Activated gamma-delta T cell treated with anti-CD3 and anti-CD28 coated beads, Interleukin-2, amount 50 U/mL, for 16 hours (primary cell): ENCODE results near the gene ADAMTS12.

ENCODE experiments used
- DNase-seq: peaks from one replicate; pipeline ENCODE4 v3.0.0-alpha.2; 2020; ENCODE audit warnings: low read depth

The ADAMTS12 gene

DNA sequence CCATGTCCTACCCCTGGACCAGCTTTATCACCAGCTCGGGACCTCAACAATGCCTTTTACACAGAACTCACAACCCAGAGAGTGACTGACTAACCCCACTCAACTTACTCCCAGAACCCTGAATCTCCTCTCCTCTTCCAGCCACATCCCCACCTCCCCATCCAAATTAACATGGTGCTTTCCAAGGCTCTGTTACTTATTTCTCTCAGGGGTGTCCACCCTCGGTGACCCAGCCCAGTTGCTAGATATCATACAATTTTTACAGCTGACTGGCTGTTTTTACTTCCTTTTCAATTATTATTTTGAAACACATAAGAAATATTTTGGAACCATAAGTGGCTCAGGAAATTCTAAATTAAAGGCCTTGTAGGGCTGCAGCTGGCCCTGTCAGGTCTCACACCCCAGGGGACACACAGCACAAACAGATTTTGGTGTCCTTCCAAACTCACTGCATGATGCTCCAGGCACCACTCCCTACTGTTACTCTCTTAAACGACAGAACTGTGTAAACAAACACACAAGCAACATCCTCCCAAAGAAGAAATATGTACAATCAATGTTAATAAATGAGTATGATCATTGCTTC, 180.6 kb downstream of the ADAMTS12 start:
- no peak for DNase-seq

DNA sequence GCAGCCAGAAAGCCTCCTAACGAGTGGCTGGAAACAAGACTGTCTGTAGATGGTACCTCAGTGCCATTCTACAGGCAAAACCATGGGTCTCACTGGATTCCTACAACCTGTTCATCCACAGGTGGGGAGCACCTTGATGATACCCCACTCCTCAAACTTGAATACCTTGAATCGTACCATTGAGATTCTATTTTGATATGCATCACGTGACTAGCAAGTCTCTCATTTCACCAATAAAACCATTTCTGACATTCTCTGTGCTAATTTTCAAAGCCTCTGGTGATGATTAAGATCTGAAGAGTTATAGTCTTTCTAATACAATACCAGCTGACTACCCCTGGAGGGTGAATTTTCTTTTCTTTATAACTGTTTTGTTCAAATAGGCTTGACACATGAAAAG, 188.9 kb downstream of the ADAMTS12 start:
- no peak for DNase-seq

DNA sequence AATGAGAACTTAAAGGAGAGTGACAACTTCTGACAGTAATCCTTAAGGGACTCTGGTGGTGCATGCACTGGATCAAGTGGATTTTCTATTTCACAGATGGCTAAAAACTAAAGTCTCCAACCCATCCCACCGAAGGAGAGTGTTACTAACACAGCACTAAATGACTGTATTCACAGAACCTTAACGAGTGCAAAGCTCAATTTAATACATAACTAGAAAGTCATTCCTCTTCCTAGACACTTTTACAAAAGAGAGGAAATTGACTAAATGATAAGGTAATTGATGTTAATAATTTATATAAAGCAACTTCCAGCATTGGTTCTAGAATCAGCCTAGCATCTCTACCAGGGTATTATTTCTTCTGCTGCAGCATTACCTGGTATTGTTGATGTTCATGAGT, 189.8 kb downstream of the ADAMTS12 start:
- DNase-seq, result no peak

DNA sequence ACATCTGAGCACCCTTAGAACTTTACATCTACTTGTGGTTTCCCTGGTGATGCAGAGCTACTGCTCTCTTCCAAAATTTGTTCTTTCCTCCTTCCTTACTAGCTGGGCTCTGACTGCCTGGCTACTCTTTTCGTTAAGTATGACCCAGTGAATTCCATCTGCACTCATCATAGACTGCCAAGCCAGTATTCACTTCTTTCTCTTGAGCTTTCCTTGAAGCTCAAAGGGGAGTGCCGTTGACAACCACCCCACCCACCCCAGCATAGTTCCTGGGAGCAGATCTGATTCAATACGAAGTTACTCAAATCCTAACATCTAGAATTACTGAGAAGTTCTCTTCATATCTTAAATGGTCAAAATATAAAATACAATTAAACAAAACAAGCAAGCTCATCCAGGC, 190.5 kb downstream of the ADAMTS12 start:
- no peak for DNase-seq

DNA sequence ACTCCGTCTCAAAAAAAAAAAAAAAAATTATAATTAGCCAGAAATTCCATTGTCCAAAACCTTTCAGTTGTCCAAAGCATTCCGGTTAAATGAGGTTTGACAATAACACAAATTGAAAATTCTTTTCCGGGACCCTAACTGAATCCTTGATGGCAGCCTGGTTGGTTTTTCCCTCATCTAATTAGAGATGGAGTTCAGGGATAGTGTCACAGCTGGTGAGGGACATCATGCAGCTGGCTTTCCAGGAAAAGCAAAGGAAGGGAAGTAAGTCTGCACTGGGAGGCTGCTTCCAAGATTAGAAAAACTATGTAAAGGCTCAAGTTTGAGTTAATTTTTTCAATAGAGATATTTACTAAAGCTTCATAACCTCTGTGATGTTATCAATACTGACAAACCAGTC, 195.4 kb downstream of the ADAMTS12 start:
- DNase-seq, result no peak

DNA sequence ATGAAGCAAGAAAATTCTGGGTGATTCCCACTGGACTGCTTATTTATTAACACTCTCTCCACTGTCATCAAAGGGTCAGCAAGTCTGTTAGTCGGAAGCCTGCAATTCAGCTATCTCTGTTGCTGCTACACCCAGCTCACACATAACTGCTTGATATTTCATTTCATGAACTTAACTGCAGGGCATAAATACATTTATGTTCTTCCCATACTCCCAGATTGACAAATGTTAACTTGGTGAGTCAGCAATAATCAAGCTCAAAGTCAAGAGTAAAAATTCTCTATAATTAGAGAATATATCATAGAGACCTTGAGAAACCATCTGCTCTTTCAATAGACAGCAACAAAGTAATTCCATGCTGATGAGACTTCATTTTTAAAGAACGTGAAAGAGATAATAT, 198.8 kb downstream of the ADAMTS12 start:
- no peak for DNase-seq

DNA sequence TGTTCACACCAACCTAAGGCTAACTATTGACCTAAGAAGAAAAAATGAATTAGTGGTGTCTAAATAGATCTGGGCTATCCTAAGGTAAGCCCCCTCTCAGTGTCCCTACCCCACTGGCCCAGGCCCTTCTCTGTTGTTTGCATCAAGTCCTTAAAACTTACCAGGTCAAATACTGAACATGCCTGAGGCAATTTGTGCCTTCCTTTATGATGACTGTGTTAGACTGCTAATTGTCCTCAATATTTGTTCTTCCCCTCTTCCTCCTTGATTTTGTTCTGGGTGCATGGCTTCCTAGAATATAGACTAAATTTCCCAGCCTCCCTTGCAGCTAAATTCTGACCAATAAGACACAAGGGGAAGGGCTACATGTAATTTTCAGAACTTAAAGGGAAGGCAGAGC, 199.9 kb downstream of the ADAMTS12 start:
- DNase-seq, result no peak

DNA sequence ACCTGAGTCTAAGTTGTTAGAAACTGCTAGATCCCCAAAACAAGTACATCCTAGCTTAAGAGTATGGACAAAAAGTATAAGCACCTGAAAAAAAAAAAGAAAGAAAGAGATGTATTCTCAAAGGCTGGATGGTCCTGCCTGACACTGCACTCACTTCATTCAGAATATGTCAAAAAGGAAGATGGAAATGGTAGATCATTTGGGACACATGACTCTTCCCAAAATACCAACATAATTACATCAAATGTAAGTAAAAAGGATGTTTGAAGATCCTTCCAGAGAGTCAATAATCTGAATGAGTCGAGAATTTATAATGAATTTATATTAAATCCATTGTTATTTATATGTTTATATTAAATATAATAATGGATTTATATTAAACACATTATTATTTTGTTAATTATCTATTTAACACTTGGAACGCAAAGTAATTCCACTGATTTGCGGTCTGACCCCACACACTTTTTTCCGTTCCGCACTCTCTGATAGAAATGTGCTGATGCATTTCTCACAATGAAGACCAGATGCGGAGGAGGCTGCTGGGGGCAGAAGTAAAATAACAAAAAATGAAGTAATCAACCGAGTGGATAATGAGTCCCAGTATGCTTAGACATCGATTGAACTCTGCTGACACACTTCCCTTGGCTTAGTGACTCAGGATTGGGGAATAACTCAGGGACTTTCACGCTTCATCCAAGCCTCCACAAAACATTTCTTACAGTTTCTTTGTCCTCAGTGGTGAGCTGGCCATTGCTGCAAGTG, 201.2 kb downstream of the ADAMTS12 start:
- no peak for DNase-seq

DNA sequence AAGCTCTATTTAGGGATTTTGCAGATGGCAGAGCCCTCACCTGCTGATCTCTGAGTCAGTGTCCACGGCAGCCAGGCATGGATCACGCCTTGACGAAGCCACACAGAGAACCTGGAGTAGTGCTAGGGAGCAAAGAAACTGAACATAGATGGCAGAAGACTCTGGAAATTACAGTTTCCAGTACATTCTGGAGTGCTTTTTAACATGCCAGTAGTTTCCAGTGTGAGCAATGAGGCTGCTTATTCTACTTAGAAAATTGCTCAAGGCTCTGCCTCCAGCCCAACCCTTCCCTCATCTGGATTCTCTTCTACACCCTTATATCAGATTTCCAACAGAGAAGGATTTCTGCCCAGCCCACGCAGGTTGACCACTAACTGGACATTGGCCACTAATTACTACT, 203.3 kb downstream of the ADAMTS12 start:
- DNase-seq, result no peak

DNA sequence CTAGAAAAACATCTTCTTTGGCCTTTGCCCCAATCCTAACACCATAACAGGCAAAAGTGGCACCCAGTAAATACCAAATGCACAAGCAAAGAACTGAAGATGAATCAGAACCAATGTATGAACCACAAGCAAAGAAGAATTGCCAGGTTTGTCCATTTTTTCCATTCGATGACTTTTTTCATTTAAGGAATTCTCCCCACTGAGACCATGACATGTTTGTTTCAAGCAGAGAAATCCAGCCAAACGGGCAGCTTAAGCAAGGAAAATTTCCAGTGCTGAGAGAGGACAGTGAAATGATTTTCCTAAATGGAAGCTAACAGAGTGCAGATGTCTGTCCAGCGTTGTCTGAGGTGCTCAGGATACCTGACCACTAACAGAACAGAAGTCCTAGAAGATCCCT, 203.7 kb downstream of the ADAMTS12 start:
- DNase-seq, result no peak

DNA sequence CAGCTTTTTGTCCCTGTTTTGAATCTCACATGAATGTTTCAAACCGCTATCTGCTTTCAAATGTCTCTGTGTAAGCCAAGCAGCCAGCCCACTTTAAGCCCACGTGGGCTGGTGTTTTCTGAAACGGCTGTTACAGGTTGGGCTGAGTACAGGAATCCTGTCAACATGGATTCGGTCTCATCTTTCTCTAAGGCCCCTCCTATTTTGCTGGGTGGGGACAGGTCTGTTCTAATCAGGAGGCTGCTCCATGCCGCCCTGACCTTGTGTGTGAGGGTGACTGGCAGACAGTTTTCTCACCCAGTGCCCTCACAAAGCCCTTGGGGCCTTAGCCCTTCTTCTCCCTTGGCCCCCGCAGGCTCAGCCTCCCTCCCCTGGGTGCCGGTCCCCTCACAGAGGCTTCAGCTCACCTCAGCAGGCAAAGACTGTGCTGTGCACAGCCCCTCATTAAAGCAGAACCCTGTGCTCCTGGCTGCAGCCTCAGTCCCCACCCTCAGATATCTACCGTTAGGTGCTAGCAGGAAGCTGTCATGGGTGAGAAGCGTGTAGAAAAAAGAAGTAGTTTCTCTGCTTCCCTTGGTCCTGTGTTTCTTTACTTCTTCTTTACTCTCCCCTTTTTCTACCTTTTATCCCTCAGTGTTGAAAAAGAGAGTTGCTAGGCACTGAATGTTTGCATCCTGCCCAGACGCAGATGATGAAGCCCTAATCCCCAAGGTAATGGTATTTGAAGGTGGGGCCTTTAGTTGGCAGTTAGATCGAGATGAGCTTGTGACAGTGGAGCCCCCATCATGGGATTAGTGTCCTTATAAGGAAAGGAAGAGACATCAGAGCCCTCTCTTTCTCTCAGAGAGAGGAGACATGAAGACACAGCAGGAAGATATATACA, 205.7 kb downstream of the ADAMTS12 start:
- no peak for DNase-seq

DNA sequence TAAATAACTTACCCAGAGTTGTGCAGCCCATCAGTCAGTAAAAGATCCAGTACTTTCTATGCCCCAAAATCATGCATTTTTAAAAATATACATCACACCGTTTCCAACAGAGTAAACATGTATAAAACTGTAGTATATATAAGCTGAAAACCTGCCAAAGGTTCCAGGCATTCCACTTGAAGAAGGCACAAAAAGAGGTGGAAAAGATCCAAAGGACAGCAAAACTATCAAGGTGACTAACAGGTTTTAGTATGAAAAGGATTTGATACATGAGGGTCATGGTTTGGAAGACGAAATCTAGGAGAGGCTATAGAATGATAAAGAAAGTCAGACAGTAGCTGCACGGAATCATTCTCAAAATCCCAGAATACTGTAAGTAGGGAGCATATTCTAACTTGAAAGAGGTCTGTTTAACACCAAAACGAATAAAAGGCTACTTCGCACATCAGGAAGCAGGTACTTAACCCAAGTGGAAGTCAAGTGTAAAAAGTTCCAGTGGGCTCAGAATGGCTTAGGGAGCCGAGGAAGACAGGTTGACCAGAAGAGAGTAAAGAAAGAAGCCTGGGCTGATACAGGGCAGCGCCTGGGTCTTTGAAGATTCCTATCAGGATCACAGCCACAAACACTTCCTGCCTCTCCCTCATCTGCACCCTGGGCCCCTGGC, 207.2 kb downstream of the ADAMTS12 start:
- DNase-seq, result no peak

DNA sequence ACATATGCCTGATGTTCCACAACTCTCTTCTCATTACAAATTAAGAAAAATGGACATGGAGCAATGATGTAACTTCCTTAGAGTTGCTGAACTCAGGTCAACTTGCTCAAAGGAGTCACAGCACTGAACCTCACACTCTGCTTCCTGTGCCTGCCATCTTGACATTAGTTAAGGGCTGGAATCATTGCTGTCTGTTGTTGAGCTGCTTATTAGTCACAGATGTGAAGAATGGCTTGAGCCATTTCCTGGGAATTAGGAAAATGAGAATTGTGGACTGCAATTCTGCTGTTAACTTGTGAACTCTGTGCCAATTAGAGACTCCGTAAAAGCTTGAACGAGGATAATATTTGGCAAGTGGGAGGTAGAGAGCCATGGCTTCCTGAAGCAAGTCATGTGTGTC, 212.0 kb downstream of the ADAMTS12 start:
- no peak for DNase-seq

DNA sequence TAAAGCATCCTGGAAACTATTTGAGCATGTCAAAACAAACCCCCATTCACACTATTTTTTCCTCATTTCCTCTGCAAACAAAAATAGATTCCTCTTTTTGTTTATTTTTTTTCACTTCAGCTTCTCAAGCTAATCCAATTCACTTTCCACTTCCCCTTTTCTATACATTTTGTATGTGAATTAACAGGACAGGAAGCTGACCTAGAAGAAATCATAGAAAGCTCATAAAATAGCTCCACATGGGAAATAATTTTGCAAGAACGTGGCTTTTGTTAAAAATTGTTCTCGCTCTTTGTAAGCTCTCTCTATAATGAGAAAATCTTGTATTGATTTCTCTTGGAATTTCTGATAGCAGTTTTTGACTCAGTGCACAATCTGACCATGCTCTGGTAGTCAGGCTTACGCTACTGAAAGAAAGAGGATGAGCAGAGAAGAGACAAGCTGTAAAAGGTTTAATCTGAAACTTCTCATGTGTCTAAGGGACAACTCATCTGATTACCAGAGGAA, 215.8 kb downstream of the ADAMTS12 start:
- no peak for DNase-seq

DNA sequence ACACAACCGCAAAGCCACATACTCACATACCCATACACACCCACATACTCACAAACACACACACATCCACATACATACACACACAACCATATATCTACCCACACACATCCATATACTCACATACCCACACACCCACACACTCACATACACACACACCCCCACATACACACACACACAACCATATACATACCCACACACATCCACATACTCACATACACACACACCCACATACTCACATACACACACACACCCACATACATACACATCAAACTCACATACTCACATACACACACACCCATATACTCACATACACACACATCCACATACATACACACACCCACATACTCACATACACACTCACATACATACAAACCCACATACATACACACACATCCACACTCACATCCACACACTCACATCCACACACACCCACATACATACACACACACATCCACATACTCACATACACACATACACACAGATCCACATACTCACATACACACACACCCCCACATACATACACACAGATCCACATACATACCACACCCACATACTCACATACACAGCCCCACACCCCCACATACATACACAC, 220.0 kb downstream of the ADAMTS12 start:
- no peak for DNase-seq

DNA sequence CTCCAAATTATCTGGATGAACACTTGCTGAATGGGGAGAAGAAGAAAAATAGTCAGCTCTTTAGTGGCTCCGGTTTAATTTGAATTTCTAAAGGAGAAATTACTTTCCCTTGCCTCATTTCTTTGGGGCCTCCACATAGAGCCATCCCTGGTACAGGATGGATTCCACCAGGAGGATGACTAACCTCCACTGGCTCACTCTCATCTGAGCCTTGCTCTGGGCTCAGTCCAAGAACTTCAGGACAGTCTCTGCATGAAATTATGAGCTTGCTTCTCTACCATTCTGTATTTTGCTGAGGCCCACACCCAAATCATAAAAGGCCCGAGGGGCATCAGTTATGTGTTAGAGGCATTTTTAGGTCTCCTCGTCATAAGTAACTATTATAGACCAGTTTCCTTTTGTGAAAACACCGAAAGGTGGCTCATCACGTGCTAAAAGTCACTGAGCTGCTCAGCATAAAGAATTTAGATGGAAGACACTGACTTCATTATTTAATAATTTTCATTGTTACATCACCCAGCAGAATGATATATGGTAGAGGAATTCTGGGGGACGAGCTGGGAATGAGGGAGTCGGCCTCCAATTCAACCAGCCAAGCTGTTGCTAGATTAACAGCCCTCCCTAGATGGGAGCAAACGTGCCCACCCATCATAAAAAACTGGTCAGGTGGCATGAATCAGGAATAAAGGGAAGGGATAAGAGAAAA, 228.9 kb downstream of the ADAMTS12 start:
- no peak for DNase-seq

DNA sequence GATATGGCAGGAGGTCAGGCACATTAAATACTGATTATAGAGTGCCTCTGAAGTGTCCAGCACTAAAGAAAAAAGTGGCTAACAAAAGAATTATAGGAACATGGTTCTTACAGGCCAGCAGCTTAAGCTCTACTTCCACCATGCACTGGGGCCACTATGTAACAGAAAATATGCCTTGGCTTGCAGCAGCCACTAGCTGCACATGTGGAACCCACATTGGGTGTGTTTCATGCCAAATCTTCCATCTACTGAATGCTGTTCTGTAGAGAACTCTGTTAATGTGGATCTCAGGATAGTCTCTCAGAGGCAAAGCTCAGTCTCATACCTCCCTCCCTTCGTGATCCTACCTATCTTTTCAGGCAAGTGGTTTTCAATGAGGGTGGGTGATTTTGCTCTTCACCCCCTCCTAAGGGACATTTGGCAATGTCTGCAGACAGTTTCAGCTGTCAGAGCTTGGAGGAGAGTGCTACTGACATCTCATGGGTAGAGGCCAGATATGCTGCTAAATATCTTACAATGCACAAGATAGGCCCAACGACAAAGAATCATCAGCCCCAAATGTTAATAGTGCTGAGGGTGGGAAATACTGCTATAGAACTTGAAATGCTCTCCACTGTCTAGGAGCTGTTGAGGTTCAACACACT, 232.1 kb downstream of the ADAMTS12 start:
- no peak for DNase-seq

DNA sequence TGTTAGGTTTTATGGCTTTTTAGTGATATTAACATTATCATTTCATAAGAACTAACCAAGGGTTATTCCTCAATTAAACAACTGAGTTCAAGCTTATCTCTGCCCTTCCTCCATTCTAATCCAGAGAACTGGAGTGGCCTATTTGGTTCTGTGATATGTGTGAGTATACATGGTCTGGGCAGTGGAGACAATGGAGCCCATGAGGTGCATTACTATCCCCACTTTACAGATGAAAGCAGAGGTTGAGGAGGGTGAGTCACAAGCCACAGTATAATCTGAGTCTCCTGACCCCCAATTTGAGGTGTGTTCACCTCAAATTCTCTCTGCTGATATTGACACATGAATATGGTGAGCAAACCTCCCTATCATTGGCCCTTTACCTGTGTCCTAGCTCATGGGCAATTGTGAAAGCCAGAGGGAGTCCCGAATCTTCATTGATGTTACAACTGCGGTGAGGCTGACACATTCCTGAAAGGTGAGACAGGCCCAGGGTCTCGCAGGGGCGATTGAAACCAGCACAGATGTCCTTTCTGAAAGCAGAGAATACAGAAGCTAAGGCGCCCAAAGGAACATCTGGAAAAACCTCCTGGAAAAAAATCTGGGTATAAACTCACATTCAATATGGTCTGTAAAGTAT, 233.9 kb downstream of the ADAMTS12 start:
- DNase-seq, result no peak

DNA sequence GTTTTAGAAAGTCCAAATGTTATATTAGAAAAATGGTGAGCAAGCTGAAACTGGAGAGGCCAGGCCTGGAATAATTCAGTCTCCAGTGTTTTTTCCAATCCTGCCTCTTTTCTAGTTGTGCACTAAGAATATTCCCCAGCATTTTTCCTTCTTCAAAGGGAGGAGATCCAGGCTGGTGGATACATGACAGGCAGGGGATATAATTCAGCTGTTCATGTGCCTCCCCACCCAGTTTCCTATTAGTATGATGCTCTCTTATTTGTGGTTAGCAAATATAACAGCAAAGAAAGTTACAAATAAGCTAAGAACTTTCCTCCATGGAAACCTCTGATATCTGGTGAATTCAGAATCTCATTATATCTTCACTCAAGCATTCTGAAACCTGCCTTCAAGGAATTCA, 234.6 kb downstream of the ADAMTS12 start:
- no peak for DNase-seq

DNA sequence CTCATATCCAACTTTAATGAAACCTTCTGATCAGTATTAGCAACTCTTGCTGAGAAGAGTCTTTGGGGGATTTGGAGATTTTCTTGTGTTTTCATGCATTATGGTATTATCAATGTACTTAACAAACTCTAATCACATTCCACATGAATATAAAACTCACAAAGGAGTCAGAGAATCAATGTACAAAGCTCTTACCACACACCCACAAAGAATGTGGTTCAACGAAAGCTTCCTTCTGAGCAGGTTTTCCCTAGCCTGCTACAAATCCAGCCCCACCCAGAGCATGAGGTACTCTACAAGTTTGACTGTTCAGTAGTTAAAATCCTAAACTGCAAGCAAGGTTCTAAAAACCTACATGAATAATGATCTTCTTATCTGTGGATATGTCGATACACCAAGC, 240.9 kb downstream of the ADAMTS12 start:
- no peak for DNase-seq
